HG02981 (cell line): Measurements from ENCODE around the gene IMPA2.
"Not testable (repeated sequence)": the region's sequence is repeated elsewhere in the genome, so short reads cannot be mapped to it uniquely, and the experiment has no call there.

Experiments
- ATAC-seq: cut with Tn5 transposase; IDR thresholded peaks from one replicate; pipeline ENCODE4 v1.9.1; 2021; ENCODE audit warnings: mild to moderate bottlenecking, moderate library complexity; ENCODE audit not compliant: unreplicated experiment

IMPA2 gene

DNA sequence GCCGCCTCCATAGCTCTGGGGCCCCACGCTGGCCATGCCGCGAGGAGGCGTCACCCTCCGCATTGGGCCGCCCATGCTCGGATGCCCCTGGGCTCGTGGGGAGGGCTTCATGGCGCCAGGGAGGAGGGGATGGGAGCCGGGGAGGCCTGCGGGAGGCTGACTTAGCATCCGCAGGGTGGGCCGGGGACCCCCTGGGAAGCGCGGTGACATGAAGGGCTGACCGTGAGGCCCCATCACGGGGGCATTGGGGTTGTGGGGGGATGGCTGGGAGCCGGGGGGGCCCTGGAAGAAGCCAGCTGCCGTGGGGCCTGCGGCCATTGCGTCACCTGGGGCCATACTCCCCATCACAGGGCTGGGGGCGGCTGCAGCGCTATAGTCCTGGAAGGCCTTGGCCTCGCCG is 86.4 kb downstream of the IMPA2 start:
- no peak for ATAC-seq

DNA sequence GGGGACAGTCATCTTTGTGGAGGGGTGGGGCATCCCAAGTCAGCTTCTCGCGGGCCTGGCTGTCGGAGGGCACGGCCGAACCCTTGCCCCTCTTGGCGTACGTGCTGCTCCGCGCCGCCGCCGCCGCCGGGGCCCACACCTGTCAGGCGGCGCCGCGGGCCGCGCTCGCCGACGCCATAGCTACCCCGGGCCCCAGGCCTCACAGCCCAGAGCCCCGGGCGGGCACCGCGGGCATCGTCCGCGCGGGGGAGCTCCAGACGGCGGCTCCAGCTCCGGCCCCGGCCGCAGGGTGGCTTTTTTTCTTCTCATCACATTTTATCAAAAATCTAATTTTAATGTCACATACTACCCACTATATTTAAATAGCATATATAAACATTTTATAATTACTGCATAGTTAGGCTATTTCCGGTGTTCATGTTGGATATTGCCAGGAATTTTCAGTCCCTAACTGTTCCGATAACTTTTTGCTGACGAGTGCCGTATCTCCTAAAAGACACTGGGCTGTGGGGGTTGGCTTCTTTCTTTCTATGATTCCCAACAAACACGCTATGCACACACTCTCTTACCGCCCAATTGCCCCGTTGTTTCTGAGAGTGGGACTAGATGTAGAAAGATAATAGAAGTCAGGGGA is 87.1 kb downstream of the IMPA2 start:
- not testable (repeated sequence) for ATAC-seq

DNA sequence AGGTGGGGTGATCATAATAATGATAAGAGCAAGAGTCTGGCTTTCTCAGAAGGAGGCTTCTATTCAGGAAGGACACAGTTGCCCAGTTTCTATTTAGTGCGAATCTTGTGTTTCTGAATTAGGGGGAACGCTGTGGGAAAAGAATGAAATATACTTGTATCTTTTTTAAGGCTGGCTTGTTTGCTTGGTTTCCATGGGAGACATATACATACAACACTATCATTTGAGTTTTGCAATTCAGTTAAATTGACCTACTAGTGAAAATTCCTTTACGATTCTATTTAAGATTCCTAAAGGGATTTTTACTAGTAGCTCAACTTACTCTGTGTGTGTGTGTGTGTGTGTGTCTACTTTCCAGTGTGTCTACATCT is 87.6 kb downstream of the IMPA2 start:
- ATAC-seq = no peak

DNA sequence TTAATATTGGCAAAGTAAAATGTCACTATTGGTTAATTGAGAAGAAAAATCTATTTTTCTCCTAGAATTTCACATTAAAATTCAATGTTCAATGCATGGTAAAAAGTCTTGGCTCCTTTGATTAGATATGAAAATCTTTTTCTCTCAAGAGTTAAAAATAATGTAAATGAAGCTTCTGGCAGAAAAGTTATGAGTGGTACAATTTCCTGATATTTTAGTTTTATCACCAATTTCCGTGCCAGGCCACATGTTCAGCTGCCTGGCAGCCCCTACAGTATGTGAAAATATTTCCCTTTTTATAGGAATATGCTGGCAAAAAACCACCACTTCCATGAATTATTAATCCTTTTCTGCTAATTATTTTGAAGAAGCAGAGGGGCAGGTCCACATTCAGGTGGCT is 89.8 kb downstream of the IMPA2 start:
- not testable (repeated sequence) for ATAC-seq

DNA sequence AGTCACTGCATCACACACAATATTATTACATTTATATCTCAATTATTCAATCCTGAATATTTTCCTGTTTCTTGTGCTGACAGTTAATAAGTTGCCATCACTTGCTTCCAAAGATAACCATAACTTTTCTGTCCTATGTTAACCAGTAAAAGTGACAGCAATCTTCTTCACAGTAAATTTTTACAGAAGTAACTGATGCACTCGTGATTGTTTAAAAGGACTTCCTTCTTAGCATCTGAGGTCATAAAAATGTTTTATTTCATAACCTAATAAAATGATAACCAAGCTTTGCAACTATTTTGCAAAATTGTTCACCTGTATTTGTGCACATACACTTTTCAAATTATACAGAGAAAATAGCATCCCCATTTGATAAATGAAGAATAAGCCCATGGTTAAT is 91.7 kb downstream of the IMPA2 start:
- no peak for ATAC-seq

DNA sequence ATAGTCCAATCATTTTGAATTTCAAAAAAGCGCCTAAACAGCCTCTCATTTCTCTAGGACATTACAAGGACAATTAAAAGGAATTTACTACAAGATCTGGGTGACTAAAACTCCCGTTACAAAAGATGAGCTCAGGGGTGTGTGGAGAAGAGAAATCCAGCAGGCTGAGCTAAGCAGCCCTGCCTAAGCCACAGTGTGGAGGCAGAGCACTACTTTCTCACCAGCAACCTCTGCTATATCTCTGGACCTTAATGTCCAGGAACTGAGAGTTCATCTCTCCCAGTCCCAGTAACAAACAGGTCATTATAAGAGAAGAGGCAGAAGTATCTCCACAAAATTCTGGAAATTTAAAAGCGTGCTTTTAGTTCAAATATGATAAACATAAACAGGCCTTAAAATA is 93.4 kb downstream of the IMPA2 start:
- ATAC-seq = no peak

DNA sequence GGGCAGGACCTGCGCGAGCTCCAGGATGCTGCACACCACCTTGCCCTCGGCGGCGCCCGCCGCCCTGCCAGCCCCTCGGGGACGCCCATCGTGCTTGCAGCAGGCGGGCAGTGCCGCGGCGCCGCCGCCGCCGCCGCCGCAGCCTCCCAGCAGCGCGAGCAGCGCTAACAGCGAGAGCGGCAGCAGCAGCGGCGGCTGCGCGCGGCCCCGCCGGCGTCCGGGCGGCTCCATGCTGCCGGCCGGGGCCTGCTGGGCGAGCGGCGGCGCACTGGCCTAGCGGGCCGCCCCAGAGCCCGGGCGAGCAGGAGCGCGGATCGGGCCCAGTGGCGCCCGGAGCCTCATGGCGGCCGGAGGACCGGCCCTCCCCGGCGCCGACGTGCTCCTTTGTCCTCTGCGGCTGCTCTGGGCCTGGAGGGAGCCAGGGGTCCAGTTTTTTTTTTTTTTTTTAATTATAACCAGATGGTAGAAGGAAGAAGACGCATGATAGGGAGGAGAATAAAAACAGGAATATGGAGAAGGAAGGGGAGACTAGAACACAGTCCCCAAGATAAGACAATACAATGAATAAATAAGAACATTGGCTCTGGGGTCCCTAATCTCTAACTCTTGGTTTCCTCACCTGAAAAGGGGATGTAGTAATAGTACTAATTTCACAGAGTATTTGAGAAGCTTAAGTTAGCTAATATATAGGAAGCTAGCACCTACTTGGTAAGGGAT is 95.3 kb downstream of the IMPA2 start:
- no peak for ATAC-seq

DNA sequence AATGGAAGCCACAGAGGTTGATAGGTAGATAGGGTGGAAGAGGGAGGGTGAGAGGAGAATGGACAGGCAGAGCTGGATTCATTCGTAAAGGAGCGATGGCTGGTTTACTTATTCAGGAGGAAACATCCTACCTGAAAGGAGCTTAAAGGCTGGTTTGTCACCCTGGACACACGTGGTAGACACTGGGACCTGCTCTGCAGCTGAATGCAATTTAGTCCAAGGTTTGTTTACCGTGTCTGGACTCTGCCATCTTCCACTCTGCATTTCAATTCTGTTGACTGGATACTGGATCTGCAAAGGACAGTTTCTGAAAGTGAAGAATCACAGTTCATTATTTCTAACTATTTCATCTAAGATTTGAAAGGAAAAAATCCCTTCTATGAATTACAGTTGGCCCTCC is 96.7 kb downstream of the IMPA2 start:
- ATAC-seq = not testable (repeated sequence)

DNA sequence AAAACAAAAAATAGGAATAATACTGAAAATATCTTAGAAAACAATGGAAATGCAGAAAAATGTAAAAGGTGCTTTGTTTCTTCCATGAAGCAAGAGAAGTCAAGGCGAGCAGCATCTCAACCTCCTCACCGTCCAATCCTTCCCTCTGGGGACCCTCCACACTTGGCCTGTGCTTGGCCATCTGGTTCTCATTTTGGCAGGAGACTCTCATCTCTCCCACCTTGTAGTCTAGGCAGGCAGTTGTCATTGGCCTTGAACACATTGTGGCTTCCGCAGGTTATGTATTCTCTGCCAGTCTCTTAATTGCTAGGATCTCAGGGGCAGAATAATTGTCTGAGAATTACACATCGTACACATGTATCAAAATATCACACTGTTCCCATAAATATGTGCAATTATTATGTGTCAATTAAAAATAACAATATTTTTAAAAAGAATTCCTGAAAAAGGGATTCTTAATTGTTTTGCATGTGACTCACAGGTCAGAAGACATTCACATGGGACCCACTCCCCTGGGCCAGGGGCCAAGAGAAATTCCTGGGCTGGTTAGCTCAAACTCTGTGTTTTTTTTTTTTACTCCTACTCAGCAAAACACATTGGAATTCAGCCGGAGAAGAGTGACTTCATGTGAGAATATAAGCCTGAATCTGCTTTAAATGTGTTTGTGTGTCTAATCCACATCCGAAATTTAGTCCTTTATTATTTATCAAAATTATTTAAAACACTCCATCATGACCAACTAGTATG is 98.4 kb downstream of the IMPA2 start:
- ATAC-seq = no peak
